Neural progenitor cell (in vitro differentiated cells): ENCODE results near the gene ARHGAP15. TPM values are rescaled to one million over a fixed set of nuclear protein-coding genes. Genes with fewer than 3 reads are reported as not detected.
A peak's percentile ranks its signal among the peaks of the same experiment; 100 is the strongest.

Experiments used
- DNase-seq: peaks from one replicate; pipeline ENCODE4 v3.0.0-alpha.2; 2016; ENCODE audit warnings: low spot score
- H2AFZ ChIP-seq: fragments of 200-600 bp; sonication (generic); replicated peaks from 2 replicates; pipeline ENCODE4 v1.6.1; 2016; ENCODE audit warnings: antibody characterized with exemption
- H3F3A ChIP-seq: fragments of 200-600 bp; sonication (generic); 2 replicates; pipeline ENCODE4 v1.6.1; 2016; ENCODE audit warnings: antibody characterized with exemption, low read depth
- H3K27ac ChIP-seq: fragments of 200-600 bp; sonication (generic); 2 replicates; pipeline ENCODE4 v1.5.1; 2016; ENCODE audit warnings: mild to moderate bottlenecking
- H3K27me3 ChIP-seq: fragments of 200-600 bp; sonication (generic); 2 replicates; pipeline ENCODE4 v1.6.1; 2016; ENCODE audit warnings: mild to moderate bottlenecking, moderate library complexity
- H3K36me3 ChIP-seq: fragments of 200-600 bp; sonication (generic); 2 replicates; pipeline ENCODE4 v1.5.1; 2016
- H3K4me1 ChIP-seq: fragments of 200-600 bp; sonication (generic); 2 replicates; pipeline ENCODE4 v1.6.1; 2016; ENCODE audit warnings: mixed run types
- H3K4me2 ChIP-seq: fragments of 200-600 bp; sonication (generic); 2 replicates; pipeline ENCODE4 v1.6.1; 2016
- H3K4me3 ChIP-seq: fragments of 200-600 bp; sonication (generic); 2 replicates; pipeline ENCODE4 v1.5.1; 2016
- H3K79me2 ChIP-seq: fragments of 200-600 bp; sonication (generic); 2 replicates; pipeline ENCODE4 v1.6.1; 2016; ENCODE audit warnings: low read depth
- H3K9ac ChIP-seq: fragments of 200-600 bp; sonication (generic); 2 replicates; pipeline ENCODE4 v1.6.1; 2016
- H3K9me3 ChIP-seq: fragments of 200-600 bp; sonication (generic); 2 replicates; pipeline ENCODE4 v1.5.1; 2016; ENCODE audit warnings: low read depth
- H4K20me1 ChIP-seq: fragments of 200-600 bp; sonication (generic); 2 replicates; pipeline ENCODE4 v1.6.1; 2016; ENCODE audit warnings: low read depth
- H3K27ac Mint-ChIP-seq: 3 replicates; pipeline ENCODE4 v1.8.0; 2021; ENCODE audit warnings: mixed read lengths
- H3K27me3 Mint-ChIP-seq: 2 replicates; pipeline ENCODE4 v1.8.0; 2022; ENCODE audit warnings: low read depth, mild to moderate bottlenecking, inconsistent platforms, moderate library complexity, mixed read lengths; ENCODE audit not compliant: insufficient read depth
- H3K36me3 Mint-ChIP-seq: 3 replicates; pipeline ENCODE4 v1.8.0; 2021; ENCODE audit warnings: mixed read lengths
- H3K4me1 Mint-ChIP-seq: 3 replicates; pipeline ENCODE4 v1.8.0; 2021; ENCODE audit warnings: mixed read lengths
- H3K4me3 Mint-ChIP-seq: 3 replicates; pipeline ENCODE4 v1.8.0; 2021; ENCODE audit warnings: mild to moderate bottlenecking, moderate library complexity, mixed read lengths
- H3K9me3 Mint-ChIP-seq: 3 replicates; pipeline ENCODE4 v1.8.0; 2020; ENCODE audit warnings: mixed read lengths
- EZH2 ChIP-seq: fragments of 200-600 bp; sonication (generic); IDR thresholded peaks from 2 replicates; pipeline ENCODE4 v1.6.1; 2017; ENCODE audit warnings: antibody characterized with exemption, mild to moderate bottlenecking, moderate library complexity
- EZH2phosphoT487 ChIP-seq: fragments of 200-600 bp; sonication (generic); IDR thresholded peaks from 2 replicates; pipeline ENCODE4 v1.6.1; 2017; ENCODE audit warnings: antibody characterized with exemption
- total RNA-seq: library from RNA; depleted of rRNA; stranded (reverse); fragments of >200 nt; gene quantifications from 2 replicates; pipeline ENCODE4 v1.2.3, GENCODE V29; 2015; ENCODE audit warnings: low replicate concordance
- TF ChIP-seq, protein P1 (sequence below): fragments of 200-600 bp; sonication (generic); IDR thresholded peaks from 2 replicates; pipeline ENCODE4 v1.5.1; 2017; ENCODE audit warnings: antibody characterized with exemption, mild to moderate bottlenecking

The ARHGAP15 gene
- total RNA-seq, 1 donor from 2014 or later = 5.9 TPM

DNA sequence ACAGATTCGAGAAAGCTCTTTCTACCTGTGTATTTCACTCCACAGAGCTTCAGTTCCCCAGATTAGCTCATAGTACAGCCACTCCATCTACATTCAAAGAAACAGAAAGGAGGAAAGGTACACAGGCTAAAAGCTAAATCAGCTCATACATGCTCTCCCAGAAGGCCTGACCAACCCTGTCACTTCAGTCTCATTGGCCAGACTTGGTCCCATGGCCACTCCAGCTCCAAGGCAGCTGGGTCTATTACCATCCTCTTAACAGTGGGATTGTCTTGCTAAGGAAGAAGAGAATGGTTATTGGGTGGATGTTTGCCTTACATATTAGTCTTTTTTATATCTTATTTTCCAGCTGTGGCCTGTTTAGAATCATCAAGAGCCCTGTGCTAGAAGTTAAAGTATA is 572.6 kb downstream of the ARHGAP15 start:
- Histone ChIP-seq H3K36me3 (no peaks in the 10 kb centered on the region), H3K9ac (no peak overlapping the region), H3K4me2 (no peak overlapping the region), H3K9me3 (no peaks in the 10 kb centered on the region), H4K20me1 (no peaks in the 10 kb centered on the region), H3F3A (no peaks in the 10 kb centered on the region), H2AFZ (no peak overlapping the region), H3K4me1 (no peaks in the 10 kb centered on the region), H3K4me3 (no peak overlapping the region), H3K27ac (no peak overlapping the region), H3K27me3 (no peaks in the 10 kb centered on the region), H3K79me2 (no peaks in the 10 kb centered on the region)
- DNase-seq = no peak
- no peaks in the 10 kb centered on the region for H3K9me3 Mint-ChIP-seq
- no peak overlapping the region for H3K27ac Mint-ChIP-seq
- TF ChIP-seq EZH2 (no peak), EZH2phosphoT487 (no peak)
- TF ChIP-seq, protein P1, sequence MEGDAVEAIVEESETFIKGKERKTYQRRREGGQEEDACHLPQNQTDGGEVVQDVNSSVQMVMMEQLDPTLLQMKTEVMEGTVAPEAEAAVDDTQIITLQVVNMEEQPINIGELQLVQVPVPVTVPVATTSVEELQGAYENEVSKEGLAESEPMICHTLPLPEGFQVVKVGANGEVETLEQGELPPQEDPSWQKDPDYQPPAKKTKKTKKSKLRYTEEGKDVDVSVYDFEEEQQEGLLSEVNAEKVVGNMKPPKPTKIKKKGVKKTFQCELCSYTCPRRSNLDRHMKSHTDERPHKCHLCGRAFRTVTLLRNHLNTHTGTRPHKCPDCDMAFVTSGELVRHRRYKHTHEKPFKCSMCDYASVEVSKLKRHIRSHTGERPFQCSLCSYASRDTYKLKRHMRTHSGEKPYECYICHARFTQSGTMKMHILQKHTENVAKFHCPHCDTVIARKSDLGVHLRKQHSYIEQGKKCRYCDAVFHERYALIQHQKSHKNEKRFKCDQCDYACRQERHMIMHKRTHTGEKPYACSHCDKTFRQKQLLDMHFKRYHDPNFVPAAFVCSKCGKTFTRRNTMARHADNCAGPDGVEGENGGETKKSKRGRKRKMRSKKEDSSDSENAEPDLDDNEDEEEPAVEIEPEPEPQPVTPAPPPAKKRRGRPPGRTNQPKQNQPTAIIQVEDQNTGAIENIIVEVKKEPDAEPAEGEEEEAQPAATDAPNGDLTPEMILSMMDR = no peak
- H3K4me3 Mint-ChIP-seq = no peak overlapping the region
- H3K27me3 Mint-ChIP-seq = peaks cover 2% of the 10 kb centered on the region
- no peaks in the 10 kb centered on the region for H3K36me3 Mint-ChIP-seq
- no peaks in the 10 kb centered on the region for H3K4me1 Mint-ChIP-seq

- no peak overlapping the region for H3K4me2 ChIP-seq
- H3K4me3 Mint-ChIP-seq = no peak overlapping the region
- H3K4me3 ChIP-seq = no peak overlapping the region
- H2AFZ ChIP-seq = no peak overlapping the region
- no peak overlapping the region for H3K9ac ChIP-seq
- H3K79me2 ChIP-seq = no peaks in the 10 kb centered on the region
- H3K4me1 Mint-ChIP-seq = no peaks in the 10 kb centered on the region
- no peaks in the 10 kb centered on the region for H3K9me3 ChIP-seq
- no peaks in the 10 kb centered on the region for H3K36me3 Mint-ChIP-seq
- no peak overlapping the region for H3K27ac Mint-ChIP-seq
- no peaks in the 10 kb centered on the region for H3K9me3 Mint-ChIP-seq
- peaks cover 2% of the 10 kb centered on the region for H3K27me3 Mint-ChIP-seq
- H3K4me1 ChIP-seq = no peaks in the 10 kb centered on the region
- no peaks in the 10 kb centered on the region for H3K27me3 ChIP-seq
- no peaks in the 10 kb centered on the region for H3F3A ChIP-seq
- TF ChIP-seq, protein P1 = no peak
- TF ChIP-seq EZH2 (no peak), EZH2phosphoT487 (no peak)
- no peaks in the 10 kb centered on the region for H3K36me3 ChIP-seq
- H4K20me1 ChIP-seq = no peaks in the 10 kb centered on the region
- no peak overlapping the region for H3K27ac ChIP-seq
- DNase-seq = no peak
Measured at GRCh38 chr2:143702931-143703330, 573.7 kb downstream of the ARHGAP15 start.

DNA sequence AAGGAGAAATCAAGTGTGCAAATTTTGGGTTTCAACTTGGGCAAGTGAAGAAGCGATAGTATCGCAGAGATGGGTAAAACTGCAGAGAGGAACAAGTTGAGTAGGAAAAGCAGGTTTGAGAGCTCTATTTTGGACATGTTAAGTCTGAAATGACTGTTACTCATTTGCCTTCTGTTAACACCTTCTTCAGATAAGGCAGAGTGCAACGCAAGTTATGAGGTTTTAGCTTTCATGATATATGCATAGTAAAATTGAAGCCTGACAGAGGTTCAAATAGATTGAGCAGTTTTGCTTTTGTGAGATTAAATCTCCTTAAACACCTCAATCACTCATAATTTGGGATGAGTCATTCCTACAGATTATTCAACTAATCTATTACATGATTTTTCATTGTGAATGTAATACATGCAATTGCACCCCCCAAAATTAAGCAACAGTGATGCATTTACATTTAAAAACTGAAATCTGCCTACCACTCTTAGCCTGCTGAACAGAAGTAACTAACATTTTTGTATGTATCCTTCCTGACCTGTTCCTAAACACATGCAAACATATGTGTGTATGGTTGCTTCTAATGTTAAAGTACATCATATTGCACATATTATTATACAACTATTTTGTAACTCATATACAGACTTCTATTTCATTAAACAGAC is 575.4 kb downstream of the ARHGAP15 start:
- no peak overlapping the region for H3K9ac ChIP-seq
- H3K9me3 ChIP-seq = no peaks in the 10 kb centered on the region
- H4K20me1 ChIP-seq = no peaks in the 10 kb centered on the region
- Mint-ChIP-seq H3K27ac (peak overlapping the region; percentile 4), H3K36me3 (no peaks in the 10 kb centered on the region), H3K27me3 (peaks cover 2% of the 10 kb centered on the region), H3K9me3 (no peaks in the 10 kb centered on the region), H3K4me3 (no peak overlapping the region), H3K4me1 (no peaks in the 10 kb centered on the region)
- DNase-seq = no peak
- H3K4me3 ChIP-seq = no peak overlapping the region
- no peaks in the 10 kb centered on the region for H3F3A ChIP-seq
- no peaks in the 10 kb centered on the region for H3K4me1 ChIP-seq
- TF ChIP-seq EZH2 (no peak), EZH2phosphoT487 (no peak)
- TF ChIP-seq, protein P1 = no peak
- no peak overlapping the region for H3K27ac ChIP-seq
- H3K79me2 ChIP-seq = no peaks in the 10 kb centered on the region
- no peaks in the 10 kb centered on the region for H3K27me3 ChIP-seq
- no peak overlapping the region for H2AFZ ChIP-seq
- no peaks in the 10 kb centered on the region for H3K36me3 ChIP-seq
- H3K4me2 ChIP-seq = no peak overlapping the region
